HG02870 (cell line): Measurements from ENCODE around the gene ANGEL2.
A peak's percentile ranks its signal among the peaks of the same experiment; 100 is the strongest.

ENCODE experiments used
- ATAC-seq: cut with Tn5 transposase; IDR thresholded peaks from one replicate; pipeline ENCODE4 v1.9.1; 2021; ENCODE audit warnings: mild to moderate bottlenecking, moderate library complexity; ENCODE audit not compliant: unreplicated experiment

ANGEL2 gene

DNA sequence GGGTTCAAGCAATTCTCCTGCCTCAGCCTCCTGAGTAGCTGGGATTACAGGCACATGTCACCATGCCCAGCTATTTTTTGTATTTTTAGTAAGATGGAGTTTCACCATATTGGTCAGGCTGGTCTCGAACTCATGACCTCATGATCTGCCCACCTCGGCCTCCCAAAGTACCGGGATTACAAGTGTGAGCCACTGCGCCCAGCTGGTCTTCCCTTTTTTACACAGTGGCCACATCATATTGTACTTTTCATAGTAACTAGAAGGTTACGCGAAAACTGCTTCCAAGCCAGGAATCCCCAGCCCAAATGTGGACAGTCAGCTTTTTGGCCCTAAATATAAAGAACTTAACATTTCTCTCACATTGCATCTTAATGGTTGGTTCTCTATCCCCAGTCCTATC, 61.2 kb downstream of the ANGEL2 start:
- ATAC-seq: no peak

DNA sequence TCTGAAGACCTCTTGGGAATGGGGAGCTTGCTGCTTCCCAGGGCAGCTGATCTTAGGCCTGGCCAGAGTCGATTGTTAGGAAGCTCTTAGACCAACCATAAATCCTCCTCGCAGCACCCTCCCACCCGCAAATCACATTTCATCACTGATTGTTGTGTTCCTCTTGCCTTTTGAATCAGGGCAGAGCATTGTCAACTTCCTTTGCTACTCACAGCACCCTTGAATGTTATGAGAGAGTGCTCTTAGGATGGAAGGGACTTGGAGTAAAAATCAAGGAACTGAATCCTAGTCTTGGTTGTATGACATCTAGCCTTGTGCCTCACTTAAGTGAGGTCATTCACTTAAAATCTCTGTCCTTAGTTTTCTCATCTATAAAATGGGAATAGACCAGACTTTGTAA, 62.3 kb downstream of the ANGEL2 start:
- ATAC-seq: no peak

DNA sequence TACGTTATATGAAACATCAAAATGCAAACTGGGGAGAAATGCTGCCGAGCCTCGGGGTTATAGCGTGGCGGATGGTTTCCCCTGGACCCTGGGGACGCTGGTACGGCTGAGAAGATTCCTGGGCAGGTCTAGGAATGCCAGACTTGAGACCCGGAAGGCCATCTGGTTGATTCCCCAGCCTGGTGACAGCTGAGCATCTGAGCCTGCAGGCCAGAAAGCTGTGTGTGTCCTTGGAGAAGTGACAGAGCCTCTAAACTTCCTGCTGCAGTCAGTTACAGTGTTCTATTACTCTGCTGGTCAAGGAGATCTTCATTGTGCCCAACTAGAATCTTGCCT, 63.1 kb downstream of the ANGEL2 start:
- no peak for ATAC-seq

DNA sequence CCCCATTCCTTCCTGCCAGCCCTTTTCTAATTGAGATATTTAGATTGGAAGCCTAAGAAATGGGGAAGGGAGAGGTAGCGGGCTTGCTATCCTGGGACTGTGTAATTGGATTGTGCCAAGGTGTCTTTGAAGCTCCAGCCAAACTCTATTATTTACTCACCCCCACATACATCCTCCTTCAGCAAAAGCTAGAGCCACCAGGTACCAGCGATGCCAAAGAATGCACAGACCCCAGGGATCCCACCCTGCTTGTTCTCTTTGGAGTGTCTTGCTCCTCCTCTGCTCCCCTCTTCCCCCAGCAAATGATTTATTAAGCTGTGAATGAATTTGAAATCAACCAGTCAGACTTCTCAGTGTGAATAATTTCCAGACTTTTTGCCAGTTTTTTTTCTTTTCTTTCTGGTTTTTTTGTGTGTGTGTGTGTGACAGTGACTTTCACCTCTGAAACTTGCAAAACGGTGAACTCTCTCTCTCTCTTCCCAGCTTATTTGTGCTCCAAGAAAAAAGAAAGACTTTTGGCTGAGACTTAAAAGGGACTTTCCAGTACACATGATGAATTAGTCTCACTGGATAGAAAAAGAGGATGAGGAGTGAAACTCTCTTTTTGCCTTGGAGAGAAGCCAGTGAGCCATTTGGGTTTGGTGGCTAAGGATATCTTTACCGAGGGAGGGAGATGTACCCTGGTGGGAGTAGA, 63.6 kb downstream of the ANGEL2 start:
- no peak for ATAC-seq

GRCh38 chr1:212951126-212951946, 64.3 kb downstream of the ANGEL2 start:
- ATAC-seq: no peak

GRCh38 chr1:212950243-212951125, 65.2 kb downstream of the ANGEL2 start, which contains the start of gene VASH2:
Gene VASH2, plus strand, starts transcription at chr1:212950541. Its CDS starts 1,002 bp downstream, at chr1:212951543.
- ATAC-seq: peak; percentile 93

DNA sequence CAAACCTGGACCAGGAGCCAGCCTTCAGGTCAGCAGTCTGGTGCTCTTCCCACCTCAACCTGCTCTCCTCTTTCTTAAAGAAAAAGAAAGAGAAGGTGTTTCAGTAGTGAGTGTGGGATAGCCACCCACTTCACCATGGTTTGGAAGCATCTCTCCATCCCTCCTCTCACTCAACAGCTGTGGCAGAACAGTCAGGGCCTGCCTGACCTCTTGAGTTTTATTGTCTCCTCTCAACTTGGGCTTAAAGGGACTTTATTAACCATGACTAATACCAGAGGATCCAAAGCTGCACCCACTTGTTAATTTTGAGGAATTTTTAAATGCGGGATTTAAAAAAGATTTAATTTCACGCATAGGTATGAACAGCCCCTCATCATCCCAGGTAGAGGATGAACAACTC, 65.9 kb downstream of the ANGEL2 start:
- ATAC-seq: no peak

DNA sequence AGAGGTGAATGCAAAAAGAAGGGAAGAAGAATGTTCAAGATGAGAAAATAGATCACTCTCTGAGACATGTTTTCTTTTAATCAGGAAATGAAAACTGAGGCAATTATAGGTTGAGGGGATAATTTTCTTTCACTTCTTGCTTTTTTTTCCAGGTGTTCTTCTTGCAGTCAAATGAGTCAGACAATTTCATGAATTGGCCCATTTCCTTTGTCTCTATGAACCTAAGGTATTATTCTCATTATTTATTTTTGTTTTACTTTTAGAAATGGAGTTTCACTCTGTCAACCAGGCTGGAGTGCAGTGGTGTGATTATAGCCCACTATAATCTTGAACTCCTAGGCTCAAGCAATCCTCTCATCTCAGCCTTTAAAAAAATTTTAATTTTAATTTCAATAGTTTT, 68.8 kb downstream of the ANGEL2 start:
- no peak for ATAC-seq

GRCh38 chr1:212945463-212946160, 70.1 kb downstream of the ANGEL2 start:
- ATAC-seq: no peak

DNA sequence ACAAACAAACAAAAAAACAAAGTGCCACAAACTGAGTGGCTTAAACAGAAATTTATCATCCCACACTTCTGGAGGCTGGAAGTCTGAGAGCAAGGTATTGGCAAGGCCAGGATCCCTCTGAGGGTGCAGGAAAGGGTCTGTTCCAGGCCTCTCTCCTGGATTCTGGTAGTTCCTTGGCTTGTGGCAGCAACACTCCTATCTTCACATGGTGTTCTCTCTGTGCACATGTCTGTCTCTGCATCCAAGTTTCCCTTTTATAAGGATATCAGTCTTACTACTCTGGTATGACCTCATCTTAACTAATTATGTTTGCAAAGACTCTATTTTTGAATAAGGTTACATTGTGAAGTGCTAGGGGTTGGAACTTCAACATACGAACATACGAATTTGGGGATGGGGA, 70.6 kb downstream of the ANGEL2 start:
- no peak for ATAC-seq

GRCh38 chr1:212944229-212944901, 71.3 kb downstream of the ANGEL2 start:
- peak; percentile 57 for ATAC-seq

GRCh38 chr1:212943393-212943710, 72.3 kb downstream of the ANGEL2 start:
- no peak for ATAC-seq

DNA sequence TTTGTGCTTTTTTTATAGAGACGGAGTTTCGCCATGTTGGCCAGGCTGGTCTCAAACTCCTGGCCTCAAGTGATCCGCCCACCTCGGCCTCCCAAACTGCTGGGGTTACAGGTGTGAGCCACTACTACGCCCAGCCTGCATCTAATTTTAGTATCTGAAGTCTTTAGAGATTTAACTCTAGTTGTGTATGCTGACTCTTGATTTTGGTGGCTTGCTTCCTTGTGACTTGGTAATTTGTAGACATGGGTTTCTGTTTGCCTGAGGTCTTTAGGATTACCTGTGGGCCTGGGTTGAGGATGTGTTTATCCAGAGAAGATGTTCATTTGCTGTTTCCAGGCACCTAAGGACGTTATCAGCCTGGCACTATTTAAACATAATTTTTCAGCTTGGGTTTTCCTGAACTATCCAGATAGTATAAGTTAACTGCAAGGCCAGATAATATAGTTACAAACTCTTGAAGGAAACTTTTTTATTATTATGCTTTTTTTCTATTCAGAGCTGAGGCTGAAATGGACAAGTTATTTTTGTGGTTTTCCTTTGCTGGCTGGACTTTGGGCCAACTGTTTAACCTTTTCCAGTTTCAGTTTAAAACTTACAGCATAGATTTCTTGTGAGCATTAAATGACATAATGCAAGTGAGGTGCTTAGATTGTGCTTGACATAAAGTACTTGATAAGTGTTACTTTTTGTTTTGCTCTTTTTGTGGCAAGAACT, 72.8 kb downstream of the ANGEL2 start:
- ATAC-seq: no peak
